HL-60/S4 treated with retinoic acid at 250 ng/mL for 4 days and 3 days (cell line): Measurements from ENCODE around the gene LMOD1.
"Not testable (repeated sequence)": the region's sequence is repeated elsewhere in the genome, so short reads cannot be mapped to it uniquely, and the experiment has no call there.

Source experiments
- in situ Hi-C: fragments of 300-500 bp; cut with MboI; formaldehyde crosslinking; loops from 2 replicates; pipeline ENCODE4 v1.7.0; 2022; ENCODE audit warnings: low sequenced_read_pairs

The LMOD1 gene

GRCh38 chr1:201917362-201918033 is 28.9 kb downstream of the LMOD1 start:
- in situ Hi-C loops, result no loop called here

- in situ Hi-C loops, result no loop called here
Observed at GRCh38 chr1:201916649-201917249, 29.6 kb downstream of the LMOD1 start.

- in situ Hi-C loops, result no loop called here
Observed at GRCh38 chr1:201914456-201915235, 31.7 kb downstream of the LMOD1 start.

DNA sequence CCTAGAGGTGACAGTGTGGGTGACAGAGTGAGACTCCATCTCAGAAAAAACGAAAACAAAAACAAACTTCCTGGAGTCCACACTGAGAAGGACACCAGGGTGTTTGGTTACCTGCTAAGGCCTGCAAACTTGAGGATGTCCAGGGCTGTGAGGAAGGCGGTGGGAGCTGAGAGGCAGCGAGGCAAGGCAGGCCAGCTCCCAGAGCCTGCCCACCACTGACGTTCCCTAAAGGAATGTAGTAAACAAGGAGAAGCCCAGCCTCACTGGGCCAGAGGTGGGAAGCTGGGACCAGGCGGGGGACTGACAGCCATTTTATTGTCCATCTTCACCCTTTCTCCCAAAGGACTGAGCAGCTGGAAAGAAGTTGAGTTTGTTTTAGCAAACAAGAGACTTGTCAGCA is 33.5 kb downstream of the LMOD1 start:
- in situ Hi-C loops, result no loop called here

DNA sequence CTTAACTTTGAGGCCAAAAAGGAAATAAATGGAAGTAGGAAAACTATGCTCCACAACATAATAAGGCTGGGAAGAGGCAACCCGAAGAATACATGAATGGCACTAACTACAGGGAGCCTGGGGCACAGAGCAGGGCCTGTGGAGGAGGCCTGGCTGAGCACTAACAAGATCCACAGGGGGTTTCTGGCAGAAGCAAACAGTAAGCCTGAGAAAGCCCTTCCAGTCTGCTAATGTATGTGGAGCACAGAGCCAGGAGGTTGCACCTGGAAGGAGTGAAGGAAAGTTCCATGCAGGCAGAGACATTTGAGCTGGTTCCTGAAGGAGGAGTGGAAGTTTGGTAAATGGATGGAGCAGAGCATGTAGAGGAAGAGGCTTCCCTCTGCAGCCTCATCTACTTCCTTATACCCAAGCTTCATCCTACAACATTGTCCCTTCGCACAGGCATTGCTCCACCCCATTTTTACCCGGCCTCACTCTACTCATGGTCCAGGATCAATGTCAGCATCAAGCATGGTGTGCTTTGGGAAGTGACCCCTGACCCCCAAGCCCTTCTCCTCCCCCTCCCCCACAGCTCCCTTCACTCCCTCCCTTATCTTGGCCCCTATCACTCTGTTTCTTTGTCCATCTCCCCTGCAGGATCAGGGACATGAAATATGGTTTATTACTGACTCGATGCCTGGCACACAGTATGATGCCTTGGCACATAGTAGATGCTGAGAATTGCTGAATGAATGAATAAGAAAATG is 34.3 kb downstream of the LMOD1 start:
- in situ Hi-C loops, result no loop called here

GRCh38 chr1:201907621-201908020 is 38.7 kb downstream of the LMOD1 start:
- in situ Hi-C loops, result no loop called here

DNA sequence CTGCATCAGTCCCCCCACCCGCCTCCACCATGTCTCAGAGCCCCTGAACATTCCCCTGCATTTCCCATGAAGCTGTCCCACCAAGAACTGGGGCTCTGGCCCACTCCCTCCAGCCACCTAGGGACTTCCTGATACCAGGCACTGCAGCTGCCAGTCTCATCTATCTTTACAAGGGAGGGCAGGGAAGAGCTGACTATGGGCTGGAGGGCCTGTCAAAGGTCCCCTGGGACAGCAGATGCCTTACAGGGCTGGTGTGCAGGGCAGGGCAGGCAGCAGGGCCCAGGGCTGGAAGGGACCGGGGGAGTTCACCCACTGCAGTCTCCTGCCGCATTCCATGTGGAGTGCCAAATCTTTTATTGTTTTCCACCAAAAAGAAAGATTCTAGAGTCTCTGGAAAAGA is 40.0 kb downstream of the LMOD1 start:
- in situ Hi-C loops, result no loop called here

- in situ Hi-C loops, result no loop called here
Observed at GRCh38 chr1:201905234-201905890, 41.0 kb downstream of the LMOD1 start.

GRCh38 chr1:201904579-201904978 is 41.8 kb downstream of the LMOD1 start:
- in situ Hi-C loops, result no loop called here

DNA sequence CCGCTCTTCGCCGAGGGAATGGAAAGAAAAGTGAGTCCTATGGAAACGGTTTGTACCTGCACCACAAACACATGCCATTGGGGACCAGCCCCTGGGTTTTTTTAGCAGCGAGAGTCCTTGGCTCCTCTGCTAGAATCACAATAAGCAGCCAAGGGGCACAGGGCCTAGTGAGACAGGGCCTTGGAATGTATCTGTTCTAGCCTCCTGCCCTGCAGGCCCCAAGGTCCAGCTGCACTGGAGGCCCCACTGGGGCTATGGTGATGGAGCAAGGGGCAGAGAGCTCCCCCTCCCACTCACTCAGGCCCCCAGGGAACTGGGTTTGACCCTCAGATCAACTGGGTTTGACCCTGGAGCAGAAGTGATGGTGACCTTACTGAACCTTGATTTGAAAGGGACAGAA is 43.2 kb downstream of the LMOD1 start:
- in situ Hi-C loops, result no loop called here

DNA sequence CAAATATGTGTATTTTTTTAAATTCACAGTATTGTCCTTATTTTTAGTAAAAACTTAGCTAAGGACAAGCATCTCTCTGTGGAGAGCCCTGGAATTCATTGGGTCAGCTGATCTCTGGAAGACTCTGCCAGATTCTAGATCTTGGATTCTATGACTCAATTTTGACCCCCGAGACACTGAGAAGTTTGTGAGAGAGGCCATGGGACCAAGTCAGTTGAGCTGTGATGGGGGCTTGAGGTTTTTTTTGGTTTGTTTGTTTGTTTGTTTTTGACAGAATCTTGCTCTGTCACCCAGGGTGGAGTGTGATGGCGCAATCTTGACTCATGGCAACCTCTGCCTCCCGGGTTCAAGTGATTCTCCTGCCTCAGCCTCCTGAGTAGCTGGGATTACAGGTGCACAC is 44.1 kb downstream of the LMOD1 start:
- in situ Hi-C loops, result no loop called here

DNA sequence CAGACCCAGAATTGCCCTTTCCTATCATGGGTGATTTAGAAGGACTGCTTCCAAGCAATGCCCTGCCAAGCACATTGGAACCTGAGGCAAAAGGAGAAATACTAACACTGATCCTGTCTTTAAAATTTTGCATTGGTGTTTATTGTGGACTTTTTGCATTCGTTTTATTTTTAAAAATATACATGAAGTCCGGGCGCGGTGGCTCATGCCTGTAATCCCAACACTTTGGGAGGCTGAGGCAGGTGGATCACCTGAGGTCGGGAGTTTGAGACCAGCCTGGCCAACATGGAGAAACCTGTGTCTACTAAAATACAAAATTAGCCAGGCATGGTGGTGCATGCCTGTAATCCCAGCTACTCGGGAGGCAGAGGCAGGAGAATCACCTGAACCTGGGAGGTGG is 45.3 kb downstream of the LMOD1 start:
- in situ Hi-C loops, result not testable (repeated sequence)

DNA sequence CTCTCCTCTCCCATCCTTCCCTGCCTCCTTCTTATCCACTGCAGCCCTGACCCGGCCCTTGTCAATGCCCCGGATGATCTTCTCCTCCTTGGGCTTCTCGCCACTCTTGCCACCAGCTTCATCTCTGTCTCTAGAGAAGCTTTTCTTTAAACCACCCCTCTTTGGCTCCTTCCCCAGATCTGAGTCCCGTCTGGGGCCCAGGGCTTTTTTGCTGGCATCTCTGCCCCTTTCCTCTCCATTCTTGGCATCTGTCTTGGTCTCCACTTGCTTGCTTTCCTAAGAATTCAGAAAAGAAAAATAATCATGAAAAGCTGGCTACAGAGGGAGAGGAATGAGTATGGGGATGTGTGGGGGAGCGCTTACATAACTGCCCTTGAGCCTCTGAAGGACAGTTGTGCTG is 45.9 kb downstream of the LMOD1 start:
- in situ Hi-C loops, result no loop called here

GRCh38 chr1:201899683-201900429 is 46.5 kb downstream of the LMOD1 start:
- in situ Hi-C loops, result no loop called here

DNA sequence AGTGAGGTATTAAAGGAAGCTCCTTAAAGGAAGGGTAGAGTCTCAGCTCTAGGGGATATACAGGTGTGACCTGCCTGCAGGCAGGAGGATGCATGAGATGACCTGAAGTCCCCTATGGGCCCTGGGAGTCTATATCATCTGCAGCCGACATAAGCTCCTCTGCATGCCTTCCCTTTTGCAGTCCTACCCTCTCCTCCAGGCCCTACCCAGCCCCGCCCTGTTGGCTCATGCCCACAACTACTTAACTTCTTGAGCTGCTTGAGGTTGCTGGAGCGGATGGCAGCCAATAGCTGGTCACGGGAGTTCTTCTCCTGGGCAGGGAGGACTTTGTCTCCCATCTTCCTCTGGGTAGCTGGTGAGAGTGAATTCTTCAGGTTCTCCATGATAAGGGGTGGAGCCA is 47.4 kb downstream of the LMOD1 start:
- in situ Hi-C loops, result no loop called here

DNA sequence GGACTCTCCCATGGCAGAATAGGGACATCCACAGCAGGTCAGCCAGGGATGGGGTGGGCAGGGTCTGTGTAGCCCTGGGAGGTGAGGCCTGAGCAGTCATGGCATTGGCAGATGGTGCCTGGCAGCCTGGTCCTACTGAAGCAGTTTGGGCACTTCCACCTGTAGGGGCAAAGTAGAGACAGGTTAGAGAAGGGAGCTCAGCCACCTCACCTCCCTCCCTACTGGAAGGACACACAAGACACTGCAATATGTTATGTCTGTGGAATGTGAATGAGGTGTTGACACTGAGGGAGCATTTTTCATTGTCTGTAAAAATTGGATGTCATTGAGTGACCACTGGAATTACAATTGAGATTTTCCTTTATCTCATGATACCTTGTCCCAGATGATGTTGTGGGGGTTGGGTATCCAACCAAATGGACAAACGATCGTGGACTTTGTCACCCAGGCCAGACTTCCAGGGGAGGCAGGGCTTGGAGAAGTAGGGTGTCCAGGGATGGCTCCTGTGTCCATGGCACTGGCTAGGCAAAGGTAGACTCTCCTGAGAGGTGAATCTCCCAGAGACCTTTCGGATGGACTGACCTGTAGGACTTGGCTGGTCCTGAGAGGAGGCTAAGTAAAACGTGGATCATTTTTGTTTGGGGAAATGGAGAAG is 48.0 kb downstream of the LMOD1 start:
- in situ Hi-C loops, result no loop called here

GRCh38 chr1:201896951-201897391 is 49.4 kb downstream of the LMOD1 start:
- in situ Hi-C loops, result no loop called here

GRCh38 chr1:201895913-201896807 is 50.2 kb downstream of the LMOD1 start:
- in situ Hi-C loops, result no loop called here
